HEK293 (cell line): ENCODE measurements around the gene SMYD1.

Experiments
- CTCF ChIP-seq: fragments of 450-650 bp; formaldehyde crosslinking; IDR thresholded peaks from 2 replicates; pipeline ENCODE4 v1.5.1; 2016; ENCODE audit warnings: missing biosample characterization, missing genetic modification characterization
- SP2 ChIP-seq: fragments of 450-650 bp; formaldehyde crosslinking; IDR thresholded peaks from 2 replicates; pipeline ENCODE4 v1.5.1; 2016; ENCODE audit warnings: missing biosample characterization, missing genetic modification characterization
- ZNF138 ChIP-seq: fragments of 450-650 bp; formaldehyde crosslinking; IDR thresholded peaks from 2 replicates; pipeline ENCODE4 v1.5.1; 2016; ENCODE audit warnings: missing biosample characterization, missing genetic modification characterization, borderline replicate concordance
- ZNF140 ChIP-seq: fragments of 450-650 bp; formaldehyde crosslinking; IDR thresholded peaks from 2 replicates; pipeline ENCODE4 v1.5.1; 2016; ENCODE audit warnings: missing biosample characterization, missing genetic modification characterization
- ZNF175 ChIP-seq: fragments of 450-650 bp; formaldehyde crosslinking; IDR thresholded peaks from 2 replicates; pipeline ENCODE4 v1.5.1; 2016; ENCODE audit warnings: missing biosample characterization, missing genetic modification characterization
- ZNF394 ChIP-seq: fragments of 450-650 bp; formaldehyde crosslinking; IDR thresholded peaks from 2 replicates; pipeline ENCODE4 v1.5.1; 2016; ENCODE audit warnings: missing biosample characterization, missing genetic modification characterization, mild to moderate bottlenecking, moderate library complexity, borderline replicate concordance
- ZNF426 ChIP-seq: fragments of 450-650 bp; formaldehyde crosslinking; IDR thresholded peaks from 2 replicates; pipeline ENCODE4 v1.5.1; 2017; ENCODE audit warnings: missing biosample characterization, missing genetic modification characterization, mild to moderate bottlenecking, inconsistent platforms, moderate library complexity
- ZNF610 ChIP-seq: fragments of 450-650 bp; formaldehyde crosslinking; IDR thresholded peaks from 2 replicates; pipeline ENCODE4 v1.5.1; 2016; ENCODE audit warnings: missing biosample characterization, missing genetic modification characterization, borderline replicate concordance

GRCh38 chr2:88078643-88079172 is 11.1 kb downstream of the SMYD1 start:
- TF ChIP-seq ZNF394 (tag by site-specific recombination), result no peak
- no peak for TF ChIP-seq ZNF426 (tag by site-specific recombination)
- no peak for TF ChIP-seq CTCF (tag by site-specific recombination)
- no peak for TF ChIP-seq ZNF175 (tag by site-specific recombination)
- TF ChIP-seq SP2 (tag by site-specific recombination), result no peak
- TF ChIP-seq ZNF138 (tag by site-specific recombination), result no peak
- no peak for TF ChIP-seq ZNF610 (tag by site-specific recombination)
- TF ChIP-seq ZNF140 (tag by site-specific recombination), result no peak
